GM12801 (cell line): ENCODE measurements around the gene ABCA2.

Source experiments
- CTCF ChIP-seq: IDR thresholded peaks from one replicate; pipeline ENCODE4 v1.5.1; 2011; ENCODE audit warnings: control low read depth; ENCODE audit not compliant: insufficient read length; ENCODE audit errors: extremely low read depth

ABCA2 gene

GRCh38 chr9:137044502-137045177, 16.6 kb upstream of the ABCA2 start:
- no peak for TF ChIP-seq CTCF

GRCh38 chr9:137044037-137044436, 16.0 kb upstream of the ABCA2 start:
- no peak for TF ChIP-seq CTCF

- no peak for TF ChIP-seq CTCF
Observed at GRCh38 chr9:137042751-137043727, 15.0 kb upstream of the ABCA2 start.

GRCh38 chr9:137041124-137041523, 13.1 kb upstream of the ABCA2 start:
- TF ChIP-seq CTCF = no peak

- TF ChIP-seq CTCF = no peak
Observed at GRCh38 chr9:137040568-137040967, 12.5 kb upstream of the ABCA2 start.

GRCh38 chr9:137039611-137040366, 11.8 kb upstream of the ABCA2 start:
- TF ChIP-seq CTCF = no peak

- TF ChIP-seq CTCF = no peak
Observed at GRCh38 chr9:137038916-137039315, 10.9 kb upstream of the ABCA2 start.
